ENCODE data around the gene STX10. TPM values are rescaled to one million over a fixed set of nuclear protein-coding genes. Genes with fewer than 3 reads are reported as not detected.
"Not testable (repeated sequence)": the region's sequence is repeated elsewhere in the genome, so short reads cannot be mapped to it uniquely, and the experiment has no call there.

Gene STX10
- total and polyA plus RNA-seq, 8 donors = 63.6 to 94.8 (median 72.5) TPM

DNA sequence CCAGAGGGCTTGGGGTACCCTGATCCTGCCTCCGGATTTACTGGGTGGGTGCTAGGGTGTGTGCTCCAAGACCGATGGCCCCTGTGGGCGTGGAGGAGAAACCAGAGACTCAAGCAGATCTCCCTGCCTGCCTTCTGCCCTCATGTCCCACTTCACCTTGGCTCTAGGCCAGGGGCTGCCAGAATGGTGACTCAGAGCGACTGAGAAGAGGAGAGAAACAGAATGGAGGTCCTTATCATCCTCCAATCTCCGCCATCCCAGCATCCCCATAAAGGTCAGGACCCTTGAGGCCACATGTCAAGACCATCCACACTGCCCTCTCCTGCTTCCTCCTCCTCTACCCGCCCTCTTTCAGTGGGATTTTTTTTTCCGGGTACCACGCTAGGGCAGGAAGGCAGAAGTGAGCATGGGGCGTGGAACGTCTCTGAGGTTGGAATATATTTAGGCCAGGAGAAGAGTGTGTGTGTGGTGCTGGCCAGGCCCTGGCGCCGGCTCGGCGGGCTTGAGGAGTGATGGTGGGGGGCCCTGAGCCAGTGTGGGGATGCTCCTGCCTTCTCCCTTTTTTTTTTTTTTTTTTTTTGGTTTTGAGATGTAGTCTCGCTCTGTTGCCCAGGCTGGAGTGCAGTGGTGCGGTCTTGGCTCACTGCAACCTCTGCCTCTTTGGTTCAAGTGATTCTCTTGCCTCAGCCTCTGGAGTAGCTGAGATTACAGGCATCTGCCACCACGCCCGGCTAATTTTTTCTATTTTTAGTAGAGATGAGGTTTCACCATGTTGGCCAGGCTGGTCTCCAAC is 22.4 kb upstream of the STX10 start:
- Histone ChIP-seq H3K4me1 (peaks cover 14 to 59% of the 10 kb centered on the region in 2 donors), H3K4me3 (peak overlapping the region in 1 of 2 donors; percentile 22), H3K36me3 (no peaks in the 10 kb centered on the region), H3K27me3 (no peaks in the 10 kb centered on the region), H3K9me3 (no peaks in the 10 kb centered on the region), H3K27ac (peak overlapping the region; percentile 61 to 72)
- DNase-seq = peak in 3 of 4 donors; percentile 56 to 95 (median 84)
- intact Hi-C loops (cut with DNase I) = no loop called here
- no peak for TF ChIP-seq CTCF (IDR thresholded peaks at IDR 0.05)
- peak; percentile 46 for ATAC-seq

DNA sequence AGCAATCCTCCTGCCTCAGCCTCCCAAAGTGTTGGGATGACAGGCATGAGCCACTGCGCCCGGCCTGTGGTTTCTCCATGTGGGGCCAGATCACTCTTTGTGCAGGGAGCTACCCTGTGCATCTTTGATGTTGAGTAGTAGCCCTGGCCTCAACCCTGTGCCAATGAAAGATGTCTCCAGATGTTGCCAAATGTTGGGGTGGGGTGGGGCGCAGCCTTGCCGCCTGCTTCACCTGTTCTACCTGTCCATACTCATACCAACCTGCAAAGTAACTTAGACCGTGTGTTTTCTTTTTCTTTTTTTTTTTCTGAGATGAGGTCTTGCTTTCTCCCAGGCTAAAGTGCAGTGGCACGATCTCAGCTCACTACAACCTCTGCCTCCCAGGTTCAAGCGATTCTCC is 21.0 kb upstream of the STX10 start:
- no peak for DNase-seq
- no peaks in the 10 kb centered on the region for H3K36me3 ChIP-seq
- peaks cover 22 to 73% of the 10 kb centered on the region in 2 donors for H3K4me1 ChIP-seq
- no peaks in the 10 kb centered on the region for H3K27me3 ChIP-seq
- H3K9me3 ChIP-seq = no peaks in the 10 kb centered on the region
- no peak overlapping the region for H3K4me3 ChIP-seq
- H3K27ac ChIP-seq = no peak overlapping the region
- TF ChIP-seq CTCF (IDR thresholded peaks at IDR 0.05) = no peak
- intact Hi-C loops (cut with DNase I) = no loop called here
- ATAC-seq = no peak

- no peak overlapping the region for H3K4me3 ChIP-seq
- H3K4me1 ChIP-seq = peaks cover 28 to 87% of the 10 kb centered on the region in 2 donors
- no peaks in the 10 kb centered on the region for H3K36me3 ChIP-seq
- ATAC-seq = no peak
- no peak for TF ChIP-seq CTCF (IDR thresholded peaks at IDR 0.05)
- DNase-seq = no peak
- no peaks in the 10 kb centered on the region for H3K9me3 ChIP-seq
- intact Hi-C loops (cut with DNase I) = no loop called here
- peak overlapping the region in 1 of 2 donors; percentile 97 for H3K27ac ChIP-seq
- H3K27me3 ChIP-seq = no peaks in the 10 kb centered on the region
Observed at GRCh38 chr19:13169769-13170168, 19.6 kb upstream of the STX10 start.

GRCh38 chr19:13166151-13166550 is 16.0 kb upstream of the STX10 start:
- DNase-seq; H3K27me3 ChIP-seq; ATAC-seq; intact Hi-C loops (cut with DNase I); H3K36me3 ChIP-seq; H3K9me3 ChIP-seq; H3K4me3 ChIP-seq: not testable (repeated sequence)
- H3K4me1 ChIP-seq = peaks cover 35 to 97% of the 10 kb centered on the region in 2 donors
- H3K27ac ChIP-seq = peak overlapping the region; percentile 3 to 97

GRCh38 chr19:13165162-13165997 is 15.2 kb upstream of the STX10 start:
- Histone ChIP-seq H3K36me3 (no peaks in the 10 kb centered on the region), H3K27me3 (no peaks in the 10 kb centered on the region), H3K4me3 (no peak overlapping the region), H3K4me1 (peaks cover 35 to 97% of the 10 kb centered on the region in 2 donors), H3K27ac (peak overlapping the region; percentile 96 to 97), H3K9me3 (no peaks in the 10 kb centered on the region)
- no peak for TF ChIP-seq CTCF (IDR thresholded peaks at IDR 0.05)
- intact Hi-C loops (cut with DNase I) = no loop called here
- ATAC-seq (no peak), DNase-seq (peak in 2 of 4 donors; percentile 18 to 41)

Data from left lung (tissue), 10 donors.